Stimulated activated CD8-positive, alpha-beta memory T cell treated with anti-CD3 and anti-CD28 coated beads, Interleukin-15, amount 100 ng/mL, for 24 hours (primary cell): Measurements from ENCODE around the gene GHITM.
"Not testable (repeated sequence)": the region's sequence is repeated elsewhere in the genome, so short reads cannot be mapped to it uniquely, and the experiment has no call there.

Experiments
- DNase-seq: peaks from one replicate; pipeline ENCODE4 v3.0.0-alpha.2; 2020; ENCODE audit warnings: low read depth

GHITM gene

DNA sequence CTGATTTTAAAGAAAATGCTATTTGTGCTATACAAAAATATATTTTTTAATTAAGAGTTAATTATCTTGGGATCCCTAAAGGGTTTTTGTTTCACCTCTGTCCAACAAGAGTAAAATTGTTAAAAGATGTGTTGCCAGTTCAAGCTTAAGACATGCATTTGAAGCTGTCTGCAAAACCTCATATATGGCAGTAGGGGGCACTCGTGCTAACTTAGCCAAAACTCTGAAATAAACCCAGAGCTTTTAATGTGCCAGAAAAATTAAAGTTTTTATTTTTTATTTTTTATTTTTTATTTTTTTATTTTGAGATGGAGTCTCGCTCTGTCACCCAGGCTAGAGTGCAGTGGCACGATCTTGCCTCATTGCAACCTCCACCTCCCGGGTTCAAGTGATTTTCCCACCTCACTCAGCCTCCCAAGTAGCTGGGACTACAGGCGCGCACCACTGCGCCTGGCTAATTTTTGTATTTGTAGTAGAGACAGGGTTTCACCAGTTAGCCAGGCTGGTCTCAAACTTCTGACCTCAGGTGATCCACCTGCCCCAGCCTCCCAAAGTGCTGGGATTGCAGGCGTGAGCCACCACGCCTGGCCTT is 8.8 kb downstream of the GHITM start:
- DNase-seq: not testable (repeated sequence)

DNA sequence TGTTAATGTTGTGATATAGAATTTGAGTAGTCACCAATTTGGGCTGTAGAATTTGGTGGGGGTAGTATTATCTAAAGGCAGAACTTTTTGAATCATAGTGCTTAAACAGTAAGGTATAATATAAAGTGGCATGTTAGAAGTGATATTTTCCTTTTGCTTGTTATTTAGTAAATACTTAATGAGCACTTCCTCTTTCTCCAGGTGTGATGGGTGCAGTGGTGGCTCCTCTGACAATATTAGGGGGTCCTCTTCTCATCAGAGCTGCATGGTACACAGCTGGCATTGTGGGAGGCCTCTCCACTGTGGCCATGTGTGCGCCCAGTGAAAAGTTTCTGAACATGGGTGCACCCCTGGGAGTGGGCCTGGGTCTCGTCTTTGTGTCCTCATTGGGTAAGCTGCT is 10.5 kb downstream of the GHITM start:
- DNase-seq: no peak

DNA sequence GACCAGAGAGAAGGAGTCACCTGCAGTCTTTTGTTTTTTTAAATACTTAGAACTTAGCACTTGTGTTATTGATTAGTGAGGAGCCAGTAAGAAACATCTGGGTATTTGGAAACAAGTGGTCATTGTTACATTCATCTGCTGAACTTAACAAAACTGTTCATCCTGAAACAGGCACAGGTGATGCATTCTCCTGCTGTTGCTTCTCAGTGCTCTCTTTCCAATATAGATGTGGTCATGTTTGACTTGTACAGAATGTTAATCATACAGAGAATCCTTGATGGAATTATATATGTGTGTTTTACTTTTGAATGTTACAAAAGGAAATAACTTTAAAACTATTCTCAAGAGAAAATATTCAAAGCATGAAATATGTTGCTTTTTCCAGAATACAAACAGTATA is 13.5 kb downstream of the GHITM start:
- DNase-seq: no peak

DNA sequence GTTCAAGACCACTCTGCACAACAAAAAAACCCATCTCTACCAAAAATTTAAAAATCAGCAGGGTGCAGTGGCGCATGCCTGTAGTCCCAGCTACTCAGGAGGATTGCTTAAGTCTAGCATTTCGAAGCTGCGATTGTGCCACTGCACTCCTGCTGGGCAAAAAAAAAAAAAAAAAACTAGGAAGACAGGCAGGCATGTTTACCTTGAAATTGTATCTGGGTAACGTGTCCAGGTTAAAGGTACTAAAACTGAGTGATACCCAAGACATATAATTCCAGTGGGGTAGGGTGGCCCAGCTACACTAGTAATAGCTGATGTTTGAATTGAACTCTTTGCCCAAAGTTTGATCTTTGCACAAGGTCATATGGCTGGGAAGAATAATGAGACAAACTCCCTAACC is 16.2 kb downstream of the GHITM start:
- no peak for DNase-seq

DNA sequence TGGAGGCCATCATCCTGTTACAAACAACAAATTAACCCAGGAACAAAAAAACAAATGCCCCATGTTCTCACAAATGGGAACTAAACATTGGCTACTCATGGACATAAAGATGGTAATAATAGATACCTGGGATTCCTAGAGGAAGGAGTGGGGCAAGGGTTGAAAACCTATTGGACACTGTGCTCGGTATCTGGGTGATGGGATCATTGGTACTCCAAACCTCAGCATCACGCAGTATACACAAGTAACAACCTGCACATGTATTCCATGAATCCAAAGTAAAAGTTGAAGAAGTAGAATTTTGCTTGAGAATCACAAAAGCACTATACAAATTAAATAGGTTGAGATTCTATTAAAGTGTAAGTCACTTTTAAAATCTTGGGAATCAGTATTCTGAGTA is 16.7 kb downstream of the GHITM start:
- no peak for DNase-seq

DNA sequence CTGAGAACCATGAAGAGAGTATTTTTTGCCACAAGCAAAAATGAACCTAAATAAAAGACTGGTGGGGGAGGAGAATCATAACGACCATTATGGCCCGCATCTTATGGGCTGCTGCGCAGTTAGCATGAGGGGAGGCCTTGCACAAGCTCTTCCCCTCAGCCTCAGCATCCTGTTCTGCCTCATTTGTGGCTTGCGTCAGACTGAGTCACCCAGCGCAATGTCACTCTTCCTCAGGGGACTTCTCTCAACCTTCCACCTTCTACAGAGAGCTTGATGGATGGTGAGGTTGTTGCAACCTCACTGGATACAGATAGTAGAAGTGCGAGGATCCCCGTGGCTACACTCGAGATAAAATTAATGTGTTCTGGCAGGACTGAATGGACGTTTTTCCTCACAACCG is 17.5 kb downstream of the GHITM start:
- DNase-seq: no peak

DNA sequence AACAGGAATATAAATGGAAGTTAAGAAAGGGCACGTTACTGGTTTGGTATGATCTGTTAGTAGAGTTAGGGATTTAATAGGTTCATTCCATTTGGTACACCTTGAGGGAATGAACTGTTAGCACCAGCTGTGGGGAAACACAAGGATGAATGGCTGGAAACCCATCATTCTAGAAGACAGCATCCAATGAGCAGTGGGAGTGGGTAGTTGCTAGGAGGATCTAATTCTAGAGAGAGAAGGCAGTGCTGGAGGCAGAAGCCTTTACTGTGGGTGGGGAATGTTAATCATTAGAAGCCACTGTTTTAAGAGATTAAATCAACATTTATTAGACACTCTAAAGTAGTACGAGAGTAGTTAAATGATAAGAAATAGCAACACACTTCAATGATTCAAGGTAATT is 18.8 kb downstream of the GHITM start:
- DNase-seq: no peak

DNA sequence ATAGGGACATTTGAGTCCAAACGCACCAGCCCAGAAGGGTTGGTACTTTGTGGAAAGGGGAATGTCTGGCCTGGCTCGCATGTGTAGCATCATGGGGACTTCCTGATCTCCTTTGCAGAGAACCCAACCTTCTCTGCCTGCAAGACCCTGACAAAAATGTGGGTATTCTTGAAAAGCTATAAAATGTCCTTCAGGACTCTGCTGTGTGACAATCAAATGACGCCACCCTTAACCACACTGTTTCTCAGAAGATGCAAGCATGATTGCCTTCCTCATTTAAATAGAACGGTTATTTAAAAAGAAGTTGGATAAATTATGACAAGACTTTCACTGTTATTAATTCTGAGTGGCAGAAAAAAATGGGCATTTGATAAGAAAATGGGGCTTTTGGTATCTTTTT is 19.2 kb downstream of the GHITM start:
- no peak for DNase-seq

DNA sequence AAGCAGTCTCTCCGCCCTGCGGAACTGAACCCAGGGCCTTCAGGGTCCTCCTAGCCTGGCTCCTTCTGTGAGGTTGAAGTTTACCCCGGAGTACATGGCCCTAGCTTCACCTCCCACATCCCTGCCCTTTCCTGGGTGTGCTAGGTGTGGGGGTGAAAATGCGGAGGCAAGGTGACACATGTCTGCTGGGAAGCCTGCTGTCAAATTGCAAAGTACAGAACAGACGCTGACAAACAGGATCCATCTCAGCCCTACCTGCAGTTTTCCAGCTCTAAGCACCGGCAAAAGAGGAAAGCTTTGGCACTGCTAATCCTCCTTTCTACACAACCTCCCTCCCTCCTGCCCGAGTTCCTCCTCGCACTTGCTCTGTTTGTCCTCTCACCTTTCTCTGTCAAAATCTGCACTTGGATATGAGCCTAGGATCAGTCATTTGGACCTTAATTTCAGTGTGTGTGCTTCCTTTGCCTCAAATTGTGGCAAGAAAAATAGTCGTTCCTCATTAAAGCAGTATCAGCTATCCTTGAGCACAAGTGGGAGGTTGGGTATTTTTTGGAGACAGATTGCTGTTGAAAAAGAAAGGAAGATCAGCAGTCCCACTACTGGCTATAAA is 19.9 kb downstream of the GHITM start:
- no peak for DNase-seq

DNA sequence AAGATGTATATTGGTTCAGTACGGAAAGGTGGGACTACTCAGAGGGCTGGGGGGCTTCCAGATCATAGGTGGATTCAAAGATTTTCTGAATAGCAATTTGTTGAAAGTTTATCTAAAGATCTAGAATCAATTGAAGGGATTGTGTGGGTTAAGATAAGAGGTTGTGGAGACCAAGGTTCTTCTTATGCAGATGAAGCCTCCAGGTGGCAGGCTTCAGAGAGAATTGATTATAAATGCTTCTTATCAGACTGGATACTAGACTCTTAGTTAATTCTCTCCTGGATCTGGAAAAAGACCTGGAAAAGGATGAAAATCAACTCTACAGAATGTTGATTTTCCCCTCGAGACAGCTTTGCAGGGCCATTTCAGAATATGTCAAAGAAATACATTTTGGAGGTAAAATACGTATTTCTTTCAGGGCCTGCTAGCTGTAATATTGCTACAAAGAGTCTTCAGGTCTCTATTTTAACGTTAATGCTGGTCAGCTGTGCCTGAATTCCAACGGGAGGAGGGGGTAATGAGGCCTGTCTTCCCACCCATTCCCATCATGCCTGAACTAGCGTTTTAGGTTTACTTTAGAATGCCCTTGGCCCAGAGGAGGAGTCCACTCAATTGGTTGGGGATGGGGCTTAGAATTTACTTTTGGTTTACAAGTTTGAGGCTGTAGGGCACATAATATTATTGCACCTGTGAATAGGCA is 21.5 kb downstream of the GHITM start:
- DNase-seq: no peak

DNA sequence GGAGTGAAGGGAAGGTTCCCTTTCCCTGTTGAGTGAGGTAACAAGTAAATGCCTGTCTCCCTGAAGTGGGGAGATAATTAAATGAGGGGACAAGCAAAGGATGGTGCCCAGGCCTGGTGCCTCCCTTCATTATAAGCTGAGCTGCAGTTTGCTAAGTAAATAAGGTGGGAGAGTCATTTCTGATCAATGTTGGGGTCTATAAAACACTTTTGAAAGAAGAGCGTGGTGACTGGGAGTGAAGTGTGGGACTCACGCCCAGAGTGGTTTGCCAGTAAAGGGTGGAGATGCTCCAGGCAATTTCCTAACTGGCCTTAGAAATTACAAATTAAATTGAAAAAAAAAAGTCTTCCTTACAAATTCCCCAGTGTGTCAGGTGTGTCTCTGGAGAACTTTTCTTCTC is 24.7 kb downstream of the GHITM start:
- no peak for DNase-seq

DNA sequence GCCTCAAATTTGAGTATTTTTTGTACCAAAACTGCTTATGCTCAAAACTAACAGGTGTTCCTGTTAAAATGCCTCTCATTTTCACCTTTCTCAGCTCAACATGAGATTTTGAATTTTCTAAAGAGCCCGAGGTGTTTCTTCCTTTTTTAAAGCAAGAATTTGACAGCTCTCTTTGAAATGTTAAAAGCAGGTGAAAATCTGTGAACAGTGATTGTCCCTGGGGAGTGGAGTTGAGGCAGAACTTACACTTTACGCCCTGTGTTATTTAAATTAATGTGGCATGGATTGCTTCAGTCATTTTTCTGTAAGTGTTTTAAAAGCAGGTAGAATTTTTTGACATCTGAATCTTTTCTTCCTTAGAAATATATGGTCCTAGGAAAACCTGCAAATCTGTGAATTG is 25.1 kb downstream of the GHITM start:
- no peak for DNase-seq

DNA sequence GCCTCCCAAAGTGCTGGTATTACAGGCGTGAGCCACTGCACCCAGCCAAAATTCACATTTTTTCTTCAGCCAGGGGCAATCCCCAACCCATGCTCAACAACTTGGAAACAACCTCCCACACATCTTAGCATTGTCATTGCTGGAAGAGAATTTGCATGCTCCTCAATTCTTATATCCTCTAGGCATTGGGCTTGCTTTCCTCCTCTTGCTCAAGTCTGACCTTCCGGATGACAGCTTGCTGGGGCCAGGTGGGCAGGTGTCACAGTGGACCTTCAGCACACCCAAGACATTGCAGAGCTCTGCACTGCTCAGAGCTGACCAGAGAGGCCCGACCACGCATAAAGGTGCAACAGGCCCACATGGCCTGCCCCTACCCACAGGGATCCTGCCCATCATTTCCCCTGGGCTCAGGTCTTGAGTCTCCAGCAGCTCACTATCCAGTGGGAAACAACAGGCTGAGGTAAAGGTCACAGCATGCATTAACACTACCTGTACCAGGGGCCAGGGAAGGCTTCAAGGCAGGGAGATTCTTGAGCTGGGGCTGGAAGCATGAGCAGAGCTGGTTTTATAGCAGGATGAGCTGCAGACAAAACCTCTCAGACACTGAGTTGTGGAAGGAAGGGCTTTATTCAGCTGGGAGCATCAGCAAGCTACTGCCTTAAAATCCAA is 27.4 kb downstream of the GHITM start:
- no peak for DNase-seq

DNA sequence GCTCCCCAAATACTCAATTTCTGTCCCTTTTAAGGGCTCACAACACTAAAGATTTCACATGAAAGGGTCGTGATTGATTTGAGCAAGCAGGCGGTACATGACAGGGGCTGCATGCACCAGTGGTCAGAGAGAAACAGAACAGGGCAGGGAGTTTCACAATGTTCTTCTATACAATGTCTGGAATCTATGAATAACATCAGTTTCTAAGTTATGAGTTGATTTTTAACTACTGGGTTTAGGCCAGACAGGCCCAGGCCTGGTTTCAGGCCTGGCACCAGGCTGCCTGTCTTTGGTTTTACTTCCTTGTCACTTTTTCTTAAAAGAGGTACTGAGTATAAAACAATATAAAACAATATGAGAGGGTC is 28.0 kb downstream of the GHITM start:
- not testable (repeated sequence) for DNase-seq

DNA sequence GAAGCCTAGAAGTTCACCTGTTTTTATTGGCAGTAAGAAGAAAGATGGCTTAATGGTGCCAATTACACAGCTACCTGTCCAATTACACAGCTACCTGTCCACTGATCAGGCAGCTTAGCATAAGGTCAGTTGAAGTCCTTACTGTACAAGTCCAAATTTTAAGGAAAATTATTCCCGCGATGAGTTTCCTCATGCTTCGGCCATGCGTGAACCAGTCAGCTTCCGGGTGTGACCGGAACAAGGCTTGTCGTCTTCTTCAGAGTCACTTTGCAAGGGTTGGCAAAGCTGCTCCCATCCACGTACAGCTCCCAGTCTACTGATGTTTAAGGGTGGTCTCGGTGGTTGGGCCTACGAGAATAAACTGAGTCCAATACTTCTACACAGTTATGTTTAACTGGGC is 29.1 kb downstream of the GHITM start:
- DNase-seq: not testable (repeated sequence)

DNA sequence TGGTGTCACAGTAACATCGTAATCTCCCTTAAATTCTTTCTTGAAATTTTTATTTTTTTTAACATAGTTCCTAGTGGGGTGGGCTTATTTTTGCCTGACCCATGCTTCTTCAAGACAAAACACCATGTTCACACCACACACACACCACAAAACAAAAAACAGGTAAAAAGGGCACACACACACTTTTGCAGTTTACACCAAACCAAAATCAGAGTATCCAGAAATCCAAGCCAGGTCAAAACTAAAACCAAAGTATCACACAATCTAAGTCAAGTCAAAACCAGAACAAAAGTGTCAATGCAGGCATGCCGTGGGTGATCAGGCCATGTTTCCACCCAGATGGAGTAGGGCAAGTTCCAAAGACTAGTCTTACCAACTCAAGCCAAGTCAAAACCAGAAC is 31.9 kb downstream of the GHITM start:
- not testable (repeated sequence) for DNase-seq

DNA sequence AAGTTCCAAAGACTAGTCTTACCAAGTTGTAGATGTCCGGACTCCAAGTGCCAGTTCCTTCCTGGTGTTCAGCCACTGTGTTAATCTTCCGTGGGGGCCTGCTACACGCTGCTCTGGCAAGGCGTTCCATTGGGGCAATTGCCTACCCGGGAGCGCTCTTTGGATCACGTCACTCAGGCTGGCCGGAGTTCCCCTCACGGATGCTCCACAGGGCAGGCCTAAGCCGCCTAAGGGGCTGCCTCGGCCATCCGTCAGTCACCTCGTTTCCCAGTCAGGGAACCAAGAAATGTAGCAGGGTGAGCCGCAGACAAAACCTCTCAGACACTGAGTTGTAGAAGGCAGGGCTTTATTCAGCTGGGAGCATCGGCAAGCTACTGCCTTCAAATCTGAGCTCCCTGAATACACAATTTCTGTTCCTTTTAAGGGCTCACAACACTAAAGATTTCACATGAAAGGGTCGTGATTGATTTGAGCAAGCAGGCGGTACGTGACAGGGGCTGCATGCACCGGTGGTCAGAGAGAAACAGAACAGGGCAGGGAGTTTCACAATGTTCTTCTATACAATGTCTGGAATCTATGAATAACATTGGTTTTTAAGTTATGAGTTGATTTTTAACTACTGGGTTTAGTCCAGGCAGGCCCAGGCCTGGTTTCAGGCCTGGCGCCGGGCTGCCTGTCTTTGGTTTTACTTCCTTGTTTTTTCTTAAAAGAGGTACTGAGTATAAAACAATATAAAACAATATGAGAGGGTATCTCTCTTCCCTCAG is 32.6 kb downstream of the GHITM start:
- not testable (repeated sequence) for DNase-seq

DNA sequence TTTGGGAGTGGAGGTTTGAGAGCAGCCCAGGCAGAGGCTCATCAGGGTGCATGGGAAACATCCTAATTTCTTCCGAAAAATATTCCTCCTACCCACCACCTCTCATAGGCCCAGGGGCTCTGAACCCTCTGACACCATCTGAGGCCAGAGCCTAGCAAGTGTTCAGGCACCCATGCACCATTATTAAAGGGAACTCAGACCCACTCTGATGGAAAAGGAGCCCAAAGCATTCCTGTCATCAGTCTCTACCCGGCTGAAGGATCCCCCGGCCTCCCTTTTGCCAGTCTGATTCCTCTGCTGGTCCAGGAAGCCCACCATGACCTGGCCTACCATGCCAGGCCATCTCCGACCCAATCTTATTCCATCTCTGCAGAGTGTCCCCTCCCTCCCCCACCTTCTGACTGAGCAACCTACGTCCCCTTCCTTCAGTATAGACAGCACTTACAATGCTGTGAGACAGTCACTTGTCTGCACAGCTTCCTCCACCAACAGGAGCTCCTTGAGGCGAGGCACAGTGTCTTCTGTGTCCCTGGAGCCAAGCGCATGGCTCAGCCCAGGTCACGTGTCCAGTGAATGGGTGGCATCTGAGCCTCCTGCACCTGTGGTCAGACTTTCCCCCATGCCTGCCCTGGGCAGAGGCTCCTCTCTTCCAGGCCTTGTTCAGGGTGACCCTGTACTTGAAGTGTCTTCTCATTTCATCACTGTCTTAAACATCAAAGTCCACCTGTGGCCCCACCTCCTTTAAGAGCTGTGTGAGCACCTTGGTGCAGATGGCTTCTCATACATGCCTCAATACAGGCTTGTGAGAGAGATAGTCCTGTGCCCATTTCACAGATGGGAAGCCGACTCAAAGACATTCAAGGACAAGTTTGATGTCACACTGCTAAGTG is 33.4 kb downstream of the GHITM start:
- no peak for DNase-seq

DNA sequence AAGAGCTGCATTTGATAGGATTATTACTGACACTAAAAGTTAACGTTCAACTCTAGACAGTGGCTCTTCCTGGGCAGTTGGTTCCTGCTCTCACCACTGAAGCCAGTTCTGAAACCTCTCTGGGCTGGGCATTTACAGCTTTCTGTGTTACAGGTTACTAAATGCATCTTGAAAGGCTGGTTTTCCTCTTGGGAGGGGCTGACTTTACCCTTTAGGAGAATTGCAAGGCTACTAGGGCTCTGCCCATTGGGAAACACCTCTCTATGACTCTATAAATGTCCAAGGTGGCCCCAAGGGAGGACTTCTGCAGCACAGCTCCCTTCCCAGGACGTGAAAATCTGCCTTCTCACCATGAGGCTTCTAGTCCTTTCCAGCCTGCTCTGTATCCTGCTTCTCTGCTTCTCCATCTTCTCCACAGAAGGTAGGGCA is 34.2 kb downstream of the GHITM start, which contains the start of gene GPR15LG:
Gene GPR15LG (plus strand): TSS at position 301 of the 429 bp plus-strand sequence. CDS start 51 bp downstream, at position 352.
- no peak for DNase-seq

DNA sequence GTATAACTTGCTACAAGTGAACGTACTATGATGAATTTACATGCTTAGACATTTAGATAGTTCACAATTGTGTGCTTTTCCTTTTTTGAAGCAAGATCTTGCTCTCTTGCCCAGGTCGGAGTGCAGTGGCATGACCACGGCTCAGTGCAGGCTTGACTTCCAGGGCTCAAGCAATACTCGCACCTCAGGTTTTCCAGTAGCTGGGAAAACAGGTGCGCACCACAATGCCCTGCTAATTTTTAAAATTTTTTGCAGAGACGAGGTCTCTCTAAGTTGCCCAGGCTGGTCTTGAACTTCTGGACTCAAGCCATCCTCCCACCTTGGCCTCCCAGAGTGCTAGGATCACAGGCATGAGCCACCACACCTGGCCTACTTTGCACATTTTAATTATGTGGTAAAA is 36.1 kb downstream of the GHITM start:
- DNase-seq: no peak

DNA sequence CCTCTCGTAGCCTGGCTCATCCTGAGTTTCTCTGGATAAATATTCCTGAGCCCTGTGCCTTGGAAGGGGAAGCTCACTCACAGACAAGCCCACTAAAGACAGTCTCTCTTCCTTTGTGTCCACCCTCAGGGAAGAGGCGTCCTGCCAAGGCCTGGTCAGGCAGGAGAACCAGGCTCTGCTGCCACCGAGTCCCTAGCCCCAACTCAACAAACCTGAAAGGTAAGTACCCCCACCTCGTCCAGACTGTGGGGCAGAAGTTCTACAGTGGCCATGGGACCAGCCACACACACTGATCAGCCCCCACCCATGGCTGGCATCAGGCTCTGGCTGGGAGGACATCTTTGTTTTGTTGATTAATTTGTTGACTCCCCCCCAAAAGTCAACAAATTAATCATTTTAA is 37.0 kb downstream of the GHITM start:
- no peak for DNase-seq
